T-cell (primary cell): Measurements from ENCODE around the gene SNED1. TPM values are rescaled to one million over a fixed set of nuclear protein-coding genes. Genes with fewer than 3 reads are reported as not detected.
A peak's percentile ranks its signal among the peaks of the same experiment; 100 is the strongest.

Experiments used
- ATAC-seq, 4 experiments: fragments of 200-7000 bp in 3 of 4; fragments of 150-1000 bp in 1 of 4; cut with Tn5 transposase; replicated peaks in 1 of 4; 1 replicate in 3 of 4; 2 replicates in 1 of 4; pipeline ENCODE4 v1.10.0; 2021; ENCODE audit warnings: moderate library complexity in 3 of 4, mild to moderate bottlenecking in 2 of 4, moderate number of reproducible peaks in 1 of 4
- CTCF ChIA-PET, 2 donors: fragments of 300-600 bp; sonication (Branson Sonifier 250); formaldehyde crosslinking; loops; one replicate each; lab custom pipeline; 2022; ENCODE audit warnings: antibody characterized with exemption in 2 of 2; lab: Charles Lee
- POLR2A ChIA-PET, 2 donors: fragments of 300-600 bp; sonication (Branson Sonifier 250); formaldehyde crosslinking; loops; one replicate each; lab custom pipeline; 2022; ENCODE audit warnings: antibody characterized with exemption in 2 of 2; lab: Charles Lee
- DNase-seq, 35 experiments: peaks; one replicate each; pipeline versions ENCODE4 v3.0.0 to v3.0.0-alpha.2; 2013 to 2023
- H3K27ac ChIP-seq: one replicate; pipeline ENCODE4 v1.5.1; 2013; ENCODE audit warnings: low read length
- H3K27me3 ChIP-seq, 2 experiments: replicated peaks in 1 of 2; 1 replicate in 1 of 2; 2 replicates in 1 of 2; pipeline versions ENCODE4 v1.6.1 to v1.7.0; 2013; ENCODE audit warnings: low read length in 1 of 2, mixed read lengths in 1 of 2; ENCODE audit not compliant: control insufficient read depth in 2 of 2, insufficient read depth in 2 of 2; ENCODE audit errors: extremely low read depth in 1 of 2
- H3K36me3 ChIP-seq, 2 donors: 1 replicate in 1 of 2; 2 replicates in 1 of 2; pipeline versions ENCODE4 v1.6.1 to v1.7.0; 2013; ENCODE audit warnings: low read length in 1 of 2; ENCODE audit not compliant: control insufficient read depth in 2 of 2, insufficient read depth in 1 of 2; ENCODE audit errors: extremely low read depth in 1 of 2
- H3K4me1 ChIP-seq, 2 experiments: 1 replicate in 1 of 2; 2 replicates in 1 of 2; pipeline versions ENCODE4 v1.6.1 to v1.7.0; 2013; ENCODE audit warnings: low read length in 2 of 2, mixed read lengths in 1 of 2; ENCODE audit not compliant: insufficient read depth in 2 of 2, control insufficient read depth in 1 of 2; ENCODE audit errors: extremely low read depth in 1 of 2
- H3K4me3 ChIP-seq, 2 donors: 1 replicate in 1 of 2; 2 replicates in 1 of 2; pipeline versions ENCODE4 v1.5.1 to v1.7.0; 2013; ENCODE audit warnings: mild to moderate bottlenecking in 2 of 2, low read length in 1 of 2, moderate library complexity in 1 of 2; ENCODE audit not compliant: control insufficient read depth in 1 of 2; ENCODE audit errors: extremely low read depth in 1 of 2
- H3K9me3 ChIP-seq: 2 replicates; pipeline ENCODE4 v1.7.0; 2013
- H3K27ac Mint-ChIP-seq, 2 donors: one replicate each; pipeline ENCODE4 v1.8.0; 2020 to 2021; ENCODE audit warnings: mild to moderate bottlenecking in 2 of 2, mixed read lengths in 2 of 2
- H3K27me3 Mint-ChIP-seq, 2 donors: one replicate each; pipeline ENCODE4 v1.8.0; 2021 to 2022; ENCODE audit warnings: mixed read lengths in 2 of 2
- H3K36me3 Mint-ChIP-seq: one replicate; pipeline ENCODE4 v1.8.0; 2021; ENCODE audit warnings: mixed read lengths
- H3K4me1 Mint-ChIP-seq, 3 donors: one replicate each; pipeline ENCODE4 v1.8.0; 2020 to 2022; ENCODE audit warnings: mixed read lengths in 3 of 3, mild to moderate bottlenecking in 1 of 3
- H3K4me3 Mint-ChIP-seq, 3 donors: one replicate each; pipeline ENCODE4 v1.8.0; 2020 to 2022; ENCODE audit warnings: mild to moderate bottlenecking in 3 of 3, mixed read lengths in 3 of 3, moderate library complexity in 3 of 3
- H3K9me3 Mint-ChIP-seq, 3 donors: one replicate each; pipeline ENCODE4 v1.8.0; 2020 to 2022; ENCODE audit warnings: mixed read lengths in 3 of 3
- whole genome bisulfite sequencing: methylation state at CpG from one replicate; pipeline ENCODE4 v1.1.5; 2013; ENCODE audit warnings: missing lambda C conversion rate; ENCODE audit not compliant: insufficient coverage; 5-methylcytosine and 5-hydroxymethylcytosine counted together
- total RNA-seq, 35 experiments: library from RNA in 6 of 35; stranded (reverse) in 6 of 35; fragments of 120-200 nt in 1 of 35; gene quantifications; one replicate each; pipeline versions ENCODE4 v1.2.1 to v1.2.4 and lab custom pipeline; 2013 to 2026

Gene SNED1
- total RNA-seq, 5 donors from 2014 or later (not counting 1 experiment from before 2014, with no cell fraction given): 37.7 to 82.5 (median 69.4) TPM

DNA sequence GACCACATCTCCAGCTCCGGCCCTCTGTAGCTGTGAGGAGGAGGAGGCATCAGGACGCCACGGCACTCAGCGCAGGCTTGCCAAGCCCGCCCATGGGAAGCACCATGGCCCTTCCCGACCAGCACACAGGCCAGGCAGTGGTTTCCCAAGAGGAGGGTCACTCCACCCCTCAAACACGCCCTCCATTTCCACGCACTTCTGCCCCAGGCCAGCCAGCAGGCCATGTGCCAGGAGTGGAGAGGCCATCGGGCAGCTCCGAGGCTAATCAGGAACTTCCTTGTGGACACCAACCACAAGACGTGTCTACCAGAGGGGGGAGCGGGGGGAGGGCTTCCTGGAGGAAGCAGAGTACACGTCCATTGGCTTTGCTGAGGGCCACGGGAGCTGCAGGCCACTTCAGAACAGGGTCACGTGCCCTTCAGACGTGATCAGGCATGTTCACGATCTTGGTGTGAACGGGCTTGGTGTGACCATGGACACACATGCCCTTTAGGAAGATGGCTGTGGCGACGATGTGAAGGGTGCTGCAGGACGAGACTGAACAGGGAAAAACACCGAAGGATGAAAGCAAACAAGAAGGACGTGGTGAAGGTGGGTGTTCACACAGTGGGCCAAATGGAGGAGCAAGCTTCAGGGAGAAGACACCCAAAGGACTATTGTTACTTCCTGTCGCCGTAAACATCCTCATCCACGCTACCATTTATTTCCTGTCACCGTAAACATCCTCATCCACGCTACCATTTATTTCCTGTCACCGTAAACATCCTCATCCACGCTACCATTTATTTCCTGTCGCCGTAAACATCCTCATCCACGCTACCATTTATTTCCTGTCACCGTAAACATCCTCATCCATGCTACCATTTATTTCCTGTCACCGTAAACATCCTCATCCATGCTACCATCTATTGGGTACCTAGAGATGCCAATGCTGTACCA, 110.1 kb downstream of the SNED1 start:
- Mint-ChIP-seq H3K9me3 (peaks cover 0 to 9% (median 3%) of the 10 kb centered on the region in 3 donors), H3K4me1 (peaks cover 74 to 88% (median 74%) of the 10 kb centered on the region in 3 donors), H3K36me3 (peaks cover 28% of the 10 kb centered on the region), H3K27ac (peak overlapping the region; percentile 95 to 99), H3K4me3 (peak overlapping the region; percentile 77 to 95 (median 91)), H3K27me3 (no peaks in the 10 kb centered on the region)
- CTCF ChIA-PET: interaction anchor here in 1 of 2 donors (0.6 to 1.0 kb wide), 2 partner anchors 41 to 325 kb away, joined by 3 read pairs; partner anchors contain the start of gene PASK
- H3K27ac ChIP-seq: peak overlapping the region; percentile 81
- H3K9me3 ChIP-seq: no peaks in the 10 kb centered on the region
- WGBS: 73% methylated on average over 17 of the region's 35 CpGs
- POLR2A ChIA-PET: no interaction called here
- H3K4me1 ChIP-seq: peaks cover 18 to 83% of the 10 kb centered on the region in 2 experiments
- peaks cover 0 to 36% of the 10 kb centered on the region in 2 donors for H3K36me3 ChIP-seq
- no peaks in the 10 kb centered on the region for H3K27me3 ChIP-seq
- H3K4me3 ChIP-seq: peak overlapping the region; percentile 53 to 60
- DNase-seq (peak in 31 of 35 experiments; percentile 16 to 71 (median 47)), ATAC-seq (peak; percentile 52 to 64 (median 60))

DNA sequence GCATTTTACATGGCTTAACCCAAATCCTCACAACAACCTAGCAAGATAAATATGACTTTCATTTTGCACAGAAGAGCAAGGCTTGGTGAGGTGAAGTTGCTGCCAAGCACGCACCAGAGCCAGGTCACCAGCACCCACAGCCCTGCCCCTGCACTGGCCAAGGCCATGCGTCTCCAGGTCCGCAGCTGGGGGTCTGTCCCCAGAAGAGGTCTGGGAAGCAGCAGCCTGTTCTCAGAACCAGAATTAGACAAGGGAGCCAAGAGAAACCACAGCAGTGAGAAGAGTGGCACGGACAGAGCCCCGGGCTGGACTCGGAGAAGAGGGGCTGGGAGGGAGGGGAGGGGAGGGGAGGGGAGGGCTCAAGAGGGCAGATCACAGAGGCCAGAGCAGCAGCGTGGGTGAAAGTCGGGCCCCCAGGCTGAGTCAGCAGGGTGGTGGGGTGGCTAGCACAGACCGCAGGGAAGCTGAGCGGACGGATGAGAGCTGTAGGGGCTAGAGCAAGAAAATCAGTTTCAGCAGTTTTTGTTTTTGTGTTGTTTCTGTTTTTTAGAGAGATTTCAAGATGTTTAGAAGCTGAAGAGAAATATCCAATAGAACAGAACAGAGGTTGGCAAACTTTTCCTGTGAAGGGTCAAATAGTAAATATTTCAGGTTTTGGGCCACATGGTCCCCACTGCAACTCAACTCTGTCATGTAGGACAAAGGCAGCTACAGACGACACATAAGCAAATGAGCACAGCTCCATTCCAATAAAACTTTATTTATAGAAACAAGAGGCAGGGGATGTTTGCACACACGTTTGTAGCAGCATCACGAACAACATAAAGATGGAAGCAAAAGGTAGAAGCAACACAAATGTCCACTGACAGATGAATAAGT, 111.0 kb downstream of the SNED1 start:
- Mint-ChIP-seq H3K27me3 (no peaks in the 10 kb centered on the region), H3K9me3 (peaks cover 0 to 9% (median 3%) of the 10 kb centered on the region in 3 donors), H3K36me3 (peaks cover 35% of the 10 kb centered on the region), H3K27ac (peak overlapping the region; percentile 95 to 99), H3K4me3 (peak overlapping the region; percentile 83 to 95 (median 91)), H3K4me1 (peaks cover 66 to 80% (median 71%) of the 10 kb centered on the region in 3 donors)
- ChIA-PET CTCF (interaction anchor here in 1 of 2 donors (1.0 kb wide), 1 partner anchor 40 kb away, joined by 3 read pairs; the partner anchor contains the start of gene PASK), POLR2A (interaction anchor here in 1 of 2 donors (1.0 kb wide), 1 partner anchor 14 kb away, joined by 3 read pairs; no protein-coding TSS in a partner anchor)
- DNase-seq: peak in 2 of 35 experiments; percentile 20 to 46
- 60% methylated on average over 10 of the region's 14 CpGs for WGBS
- Histone ChIP-seq H3K36me3 (peaks cover 0 to 43% of the 10 kb centered on the region in 2 donors), H3K4me3 (peak overlapping the region; percentile 60 to 62), H3K27ac (peak overlapping the region; percentile 81), H3K27me3 (no peaks in the 10 kb centered on the region), H3K4me1 (peaks cover 15 to 74% of the 10 kb centered on the region in 2 experiments), H3K9me3 (no peaks in the 10 kb centered on the region)
- peak in 3 of 4 experiments; percentile 18 to 40 (median 37) for ATAC-seq

DNA sequence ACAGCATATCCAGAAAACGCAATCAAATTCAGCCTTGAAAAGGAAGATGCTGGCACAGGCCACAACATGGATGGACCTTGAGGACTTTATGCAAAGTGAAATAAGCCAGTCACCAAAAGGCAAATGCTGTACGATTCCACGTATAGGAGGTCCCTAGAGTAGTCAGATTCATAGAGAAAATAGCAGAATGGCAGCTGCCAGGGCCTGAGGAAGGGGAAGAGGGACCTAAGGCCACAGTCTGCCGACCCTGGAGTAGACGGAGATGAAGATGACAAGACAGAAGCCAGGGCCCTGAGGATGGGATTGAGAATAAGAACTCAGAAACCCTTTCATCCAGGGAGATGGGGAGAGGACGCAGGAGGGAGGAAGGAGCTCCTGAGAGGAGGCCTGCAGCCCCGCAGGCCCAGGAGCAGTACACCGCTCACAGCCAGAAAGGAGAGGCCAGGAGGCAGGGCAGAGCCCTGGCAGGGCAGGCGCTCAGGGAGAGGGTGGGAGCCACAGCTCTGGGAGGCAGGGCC, 111.7 kb downstream of the SNED1 start:
- H3K4me3 ChIP-seq: peak overlapping the region; percentile 60 to 62
- H3K27me3 Mint-ChIP-seq: no peaks in the 10 kb centered on the region
- ChIA-PET POLR2A (interaction anchor here (0.6 to 1.1 kb wide), 3 partner anchors 14 to 67 kb away, joined by 3 read pairs; no protein-coding TSS in a partner anchor), CTCF (no interaction called here)
- H3K27me3 ChIP-seq: no peaks in the 10 kb centered on the region
- peak overlapping the region; percentile 95 to 99 for H3K27ac Mint-ChIP-seq
- H3K36me3 ChIP-seq: peaks cover 0 to 49% of the 10 kb centered on the region in 2 donors
- 72% methylated on average over 8 of the region's 9 CpGs for WGBS
- H3K9me3 Mint-ChIP-seq: peaks cover 0 to 9% (median 3%) of the 10 kb centered on the region in 3 donors
- no peaks in the 10 kb centered on the region for H3K9me3 ChIP-seq
- peak overlapping the region; percentile 81 for H3K27ac ChIP-seq
- H3K4me1 ChIP-seq: peaks cover 15 to 67% of the 10 kb centered on the region in 2 experiments
- ATAC-seq (peak in 2 of 4 experiments; percentile 3 to 7), DNase-seq (no peak)
- H3K4me3 Mint-ChIP-seq: peak overlapping the region; percentile 83 to 95 (median 91)
- H3K36me3 Mint-ChIP-seq: peaks cover 42% of the 10 kb centered on the region
- peaks cover 63 to 78% (median 71%) of the 10 kb centered on the region in 3 donors for H3K4me1 Mint-ChIP-seq

DNA sequence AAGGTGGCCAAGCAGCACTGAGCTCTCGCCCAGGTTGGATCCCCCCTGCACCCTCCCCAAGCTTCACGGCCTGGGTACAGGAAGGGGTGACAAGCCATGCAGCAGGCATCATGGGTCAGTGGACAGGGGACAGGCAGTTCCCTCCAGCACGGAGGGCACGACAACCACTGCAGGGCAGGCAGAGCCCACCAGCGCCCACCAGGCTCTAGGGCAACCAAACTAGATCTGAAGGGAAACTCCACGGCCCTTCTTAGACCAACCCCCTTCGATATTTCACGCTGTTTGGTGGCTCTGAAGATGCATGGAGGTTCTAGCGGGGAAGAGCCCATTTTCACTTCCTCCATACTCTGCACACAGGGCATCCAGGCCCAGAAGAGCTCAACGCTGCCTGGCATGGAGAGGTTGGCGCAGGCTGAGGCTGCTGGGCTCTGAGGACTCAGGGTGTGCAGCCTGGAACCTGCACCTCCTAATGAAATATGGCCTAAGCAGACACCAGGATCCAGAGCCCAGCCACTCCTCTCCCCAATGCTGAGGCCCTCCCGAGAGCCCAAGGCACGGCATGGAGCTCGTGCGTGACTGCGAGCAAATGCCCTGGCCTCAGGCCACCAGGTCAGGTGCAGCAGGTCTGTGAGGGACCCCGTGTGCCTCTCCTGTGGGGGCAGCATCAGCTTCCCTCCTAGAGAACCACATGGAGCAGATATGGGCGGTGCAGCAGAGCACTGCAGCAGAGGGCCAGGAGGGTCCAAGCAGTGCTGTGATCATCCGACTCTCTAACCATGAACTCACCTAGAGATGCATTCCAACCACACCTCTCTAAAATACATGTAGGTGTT, 112.4 kb downstream of the SNED1 start:
- 65% methylated on average over 13 of the region's 19 CpGs for WGBS

DNA sequence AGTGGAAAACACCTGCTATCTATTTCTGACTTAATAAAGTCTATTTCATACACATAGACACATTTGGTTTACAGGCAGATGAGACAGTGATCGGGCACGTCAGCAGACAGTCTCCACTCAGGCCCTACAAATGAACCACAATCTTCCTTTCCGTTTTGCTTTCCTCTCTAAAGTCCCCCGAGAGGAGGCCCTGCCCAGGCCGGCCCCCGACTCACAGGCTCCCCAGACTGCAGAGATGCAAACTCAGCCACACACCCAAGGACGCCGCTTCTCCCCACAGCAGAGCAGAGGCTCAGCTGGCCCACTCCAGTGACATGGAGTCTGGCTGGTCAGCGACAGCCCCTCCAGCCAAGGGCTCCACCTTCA, 113.0 kb downstream of the SNED1 start:
- no peaks in the 10 kb centered on the region for H3K27me3 ChIP-seq
- H3K9me3 Mint-ChIP-seq: peaks cover 0 to 9% (median 3%) of the 10 kb centered on the region in 3 donors
- no peaks in the 10 kb centered on the region for H3K27me3 Mint-ChIP-seq
- peaks cover 60 to 66% (median 62%) of the 10 kb centered on the region in 3 donors for H3K4me1 Mint-ChIP-seq
- ChIA-PET CTCF (no interaction called here), POLR2A (no interaction called here)
- H3K9me3 ChIP-seq: no peaks in the 10 kb centered on the region
- ATAC-seq (peak in 3 of 4 experiments; percentile 11 to 60 (median 15)), DNase-seq (peak in 13 of 35 experiments; percentile 25 to 65 (median 39))
- peak overlapping the region; percentile 60 to 62 for H3K4me3 ChIP-seq
- H3K27ac Mint-ChIP-seq: peak overlapping the region; percentile 95 to 99
- H3K4me3 Mint-ChIP-seq: peak overlapping the region; percentile 83 to 95 (median 91)
- peaks cover 50% of the 10 kb centered on the region for H3K36me3 Mint-ChIP-seq
- H3K27ac ChIP-seq: peak overlapping the region; percentile 81
- peaks cover 0 to 38% of the 10 kb centered on the region in 2 donors for H3K36me3 ChIP-seq
- WGBS: 58% methylated on average over 6 of the region's 9 CpGs
- peaks cover 15 to 57% of the 10 kb centered on the region in 2 experiments for H3K4me1 ChIP-seq

More for the DNA sequence above, 112.4 kb downstream of the SNED1 start:
- DNase-seq (peak in 4 of 35 experiments; percentile 11 to 52 (median 27)), ATAC-seq (peak in 3 of 4 experiments; percentile 5 to 12 (median 9))
- Mint-ChIP-seq H3K4me1 (peaks cover 57 to 71% (median 67%) of the 10 kb centered on the region in 3 donors), H3K27ac (peak overlapping the region; percentile 95 to 99), H3K36me3 (peaks cover 44% of the 10 kb centered on the region), H3K27me3 (no peaks in the 10 kb centered on the region), H3K9me3 (peaks cover 0 to 9% (median 3%) of the 10 kb centered on the region in 3 donors), H3K4me3 (peak overlapping the region; percentile 83 to 95 (median 91))
- Histone ChIP-seq H3K4me3 (peak overlapping the region; percentile 60 to 62), H3K27me3 (no peaks in the 10 kb centered on the region), H3K27ac (peak overlapping the region; percentile 81), H3K36me3 (peaks cover 0 to 43% of the 10 kb centered on the region in 2 donors), H3K9me3 (no peaks in the 10 kb centered on the region), H3K4me1 (peaks cover 15 to 60% of the 10 kb centered on the region in 2 experiments)
- ChIA-PET CTCF (interaction anchor here in 1 of 2 donors (0.6 kb wide), 1 partner anchor 15 kb away, joined by 3 read pairs; no protein-coding TSS in a partner anchor), POLR2A (interaction anchor here (0.6 to 1.1 kb wide), 3 partner anchors 15 to 67 kb away, joined by 3 read pairs; no protein-coding TSS in a partner anchor)
